GM12874 (cell line): ENCODE data around the gene HSH2D.
A peak's percentile ranks its signal among the peaks of the same experiment; 100 is the strongest.

ENCODE experiments used
- CTCF ChIP-seq: IDR thresholded peaks from 2 replicates; pipeline ENCODE4 v1.5.1; 2011; ENCODE audit warnings: low read depth, mild to moderate bottlenecking, control low read depth, low read length, moderate library complexity; ENCODE audit not compliant: insufficient read depth

HSH2D gene

GRCh38 chr19:16184665-16185122, 41.2 kb downstream of the HSH2D start:
- TF ChIP-seq CTCF = no peak

GRCh38 chr19:16185123-16185767, 41.8 kb downstream of the HSH2D start, which contains the start of gene FAM32A:
TSS of gene FAM32A (plus strand) at chr19:16185410. CDS start at chr19:16185443, 33 bp downstream.
- TF ChIP-seq CTCF = no peak

GRCh38 chr19:16185768-16186123, 42.3 kb downstream of the HSH2D start:
- TF ChIP-seq CTCF = peak; percentile 54

- TF ChIP-seq CTCF = no peak
Observed at GRCh38 chr19:16188521-16188920, 45.0 kb downstream of the HSH2D start.

- TF ChIP-seq CTCF = no peak
Observed at GRCh38 chr19:16190198-16190597, 46.7 kb downstream of the HSH2D start.

- TF ChIP-seq CTCF = no peak
Observed at GRCh38 chr19:16190736-16191135, 47.3 kb downstream of the HSH2D start.

- TF ChIP-seq CTCF = no peak
Observed at GRCh38 chr19:16191216-16191908, 47.9 kb downstream of the HSH2D start.
